Lower leg skin (tissue), 3 donors: ENCODE data around the gene MDK.

Source experiments
- CTCF ChIP-seq, 3 donors: fragments of 450-650 bp; IDR thresholded peaks; one replicate each; pipeline ENCODE4 v1.5.1; 2016; ENCODE audit warnings: antibody characterized with exemption in 3 of 3, mild to moderate bottlenecking in 3 of 3, moderate library complexity in 2 of 3
- POLR2A ChIP-seq, 2 donors: fragments of 450-650 bp; IDR thresholded peaks; one replicate each; pipeline ENCODE4 v1.6.1; 2016 to 2017; ENCODE audit warnings: antibody characterized with exemption in 2 of 2, mild to moderate bottlenecking in 1 of 2, moderate library complexity in 1 of 2

DNA sequence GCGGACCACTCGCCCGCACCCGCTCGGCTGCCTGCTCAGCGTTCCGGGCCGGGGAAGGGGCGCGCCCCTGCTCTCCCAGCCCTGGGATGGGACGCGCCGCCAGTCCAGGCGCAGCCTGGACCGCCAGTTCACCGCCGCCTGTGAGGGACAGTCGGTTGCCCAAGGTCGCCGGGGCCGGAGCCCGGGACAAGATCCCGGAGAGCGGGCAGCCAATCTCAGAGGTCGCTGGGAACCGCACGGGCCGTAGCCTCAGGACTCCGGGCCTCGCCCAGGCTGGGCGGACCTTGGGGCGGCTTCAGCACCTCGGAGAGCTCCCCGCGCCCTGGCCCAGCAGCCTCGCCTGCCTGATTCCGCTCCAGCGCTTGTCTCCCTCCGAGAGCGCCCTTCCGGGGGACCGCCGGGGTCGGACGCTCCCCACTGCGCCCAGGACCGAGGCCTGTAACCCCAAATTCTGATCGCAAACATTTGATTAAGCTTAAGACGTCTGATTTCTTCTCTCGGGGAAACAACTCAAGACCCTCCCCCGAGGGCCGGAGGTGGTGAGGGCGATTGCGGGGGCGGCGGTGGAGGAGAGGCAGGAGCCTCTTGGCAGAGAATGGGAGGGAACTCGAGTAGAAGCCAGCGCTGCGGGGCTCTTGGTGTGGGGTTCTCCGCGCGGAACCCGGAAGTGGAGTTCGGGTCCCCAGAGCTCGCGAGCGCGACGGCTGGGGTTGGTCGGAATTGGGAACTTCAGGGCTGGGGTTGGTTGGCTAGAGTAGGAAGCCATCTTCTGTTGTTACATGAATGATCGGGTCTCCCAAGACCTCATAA is 11.2 kb downstream of the MDK start:
- TF ChIP-seq CTCF (IDR thresholded peaks at IDR 0.05): no peak
- no peak for TF ChIP-seq POLR2A (IDR thresholded peaks at IDR 0.05)
